HG03175 (cell line): ENCODE results near the gene ARHGAP1.
A peak's percentile ranks its signal among the peaks of the same experiment; 100 is the strongest.

Experiments used
- ATAC-seq: cut with Tn5 transposase; IDR thresholded peaks from one replicate; pipeline ENCODE4 v1.9.1; 2021; ENCODE audit warnings: mild to moderate bottlenecking, moderate library complexity; ENCODE audit not compliant: unreplicated experiment

The ARHGAP1 gene

DNA sequence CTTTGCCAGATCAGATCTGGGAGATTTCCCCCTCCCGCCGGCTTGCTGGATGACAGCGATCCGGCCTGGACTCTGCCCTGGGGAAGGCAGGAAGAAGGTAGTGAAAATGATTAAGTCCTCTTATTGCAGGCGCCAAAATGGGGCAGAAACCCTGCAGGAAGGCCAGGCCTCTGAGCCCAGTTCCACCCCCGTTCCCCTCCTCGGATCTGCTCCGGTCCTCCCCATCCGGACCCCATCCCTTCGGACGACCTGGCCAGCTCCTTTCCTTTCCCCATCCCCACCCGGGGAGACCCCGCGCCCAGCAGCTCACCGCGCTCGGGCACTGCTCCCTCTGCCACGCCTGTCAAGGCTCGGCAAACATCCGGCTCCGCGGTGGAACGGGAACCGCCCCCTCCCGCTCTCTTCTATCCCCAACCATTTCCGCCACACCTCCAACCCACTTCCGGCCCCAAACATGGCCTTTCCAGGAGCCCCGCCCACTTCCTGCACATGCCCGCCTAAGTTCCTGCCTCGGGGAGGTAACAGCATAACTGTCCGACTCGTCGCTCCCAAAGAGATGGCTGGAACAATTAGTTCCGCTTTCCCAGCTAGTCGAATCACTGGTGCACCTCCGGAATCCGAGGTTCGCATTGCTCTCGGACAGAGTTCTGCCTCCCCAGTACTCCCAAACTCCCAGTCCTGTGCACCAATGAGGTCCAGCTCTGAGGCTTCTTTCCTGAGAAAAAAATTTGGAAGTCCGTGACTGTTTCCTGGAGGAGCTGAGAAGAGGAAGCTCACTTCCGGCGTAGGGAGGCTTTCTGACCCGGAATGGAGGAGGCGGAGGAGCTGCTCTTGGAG is at the start of gene ARHGAP1, which contains the start of gene ZNF408:
TSS of gene ARHGAP1 (minus strand) at position 379 of the 837 bp plus-strand sequence. CDS start 4,512 bp downstream, outside the sequence.
TSS of gene ZNF408 (plus strand) at position 791 of the 837 bp plus-strand sequence. CDS start at position 808, 17 bp downstream.
- ATAC-seq, result peak; percentile 90

- no peak for ATAC-seq
These were observed 46.7 kb upstream of the ARHGAP1 start for GRCh38 chr11:46747150-46747549.

DNA sequence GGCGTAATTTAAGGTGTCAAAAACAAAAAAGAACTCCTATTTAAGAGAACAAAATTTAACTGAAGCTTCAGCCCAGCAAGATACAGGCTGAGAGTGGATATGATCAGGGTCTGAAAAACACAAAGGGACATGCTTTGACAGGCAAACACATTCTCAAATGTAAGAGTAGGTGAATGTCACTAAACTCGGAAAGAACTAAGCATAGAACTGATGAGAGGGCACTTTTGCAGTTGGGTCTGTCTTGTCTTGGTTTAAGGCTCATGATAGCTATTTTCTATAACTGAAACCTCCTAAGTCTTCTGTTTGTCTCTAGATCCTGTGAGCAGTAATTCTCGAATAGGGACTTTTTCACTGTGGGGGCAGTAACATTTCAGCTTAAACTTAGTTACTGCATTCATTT is 45.6 kb upstream of the ARHGAP1 start:
- no peak for ATAC-seq

DNA sequence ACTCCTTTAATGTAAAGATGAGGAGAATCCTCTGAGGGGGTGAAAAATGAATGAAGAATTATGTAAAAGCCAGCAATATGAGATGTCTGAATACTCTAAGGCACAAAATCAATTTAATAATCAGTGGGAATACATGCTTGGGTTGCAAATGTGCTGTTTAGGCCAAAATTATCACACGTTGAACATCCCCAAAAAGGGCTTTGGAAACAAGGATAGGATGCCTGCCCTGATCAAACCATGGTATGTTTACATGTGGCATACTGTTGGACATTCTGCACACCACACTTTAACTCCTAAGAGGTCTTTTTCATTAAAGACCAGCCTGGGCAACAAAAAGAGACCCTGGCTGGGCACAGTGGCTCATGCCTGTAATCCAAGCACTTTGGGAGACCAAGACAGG is 44.9 kb upstream of the ARHGAP1 start:
- no peak for ATAC-seq

GRCh38 chr11:46743693-46744339 is 43.4 kb upstream of the ARHGAP1 start:
- no peak for ATAC-seq

DNA sequence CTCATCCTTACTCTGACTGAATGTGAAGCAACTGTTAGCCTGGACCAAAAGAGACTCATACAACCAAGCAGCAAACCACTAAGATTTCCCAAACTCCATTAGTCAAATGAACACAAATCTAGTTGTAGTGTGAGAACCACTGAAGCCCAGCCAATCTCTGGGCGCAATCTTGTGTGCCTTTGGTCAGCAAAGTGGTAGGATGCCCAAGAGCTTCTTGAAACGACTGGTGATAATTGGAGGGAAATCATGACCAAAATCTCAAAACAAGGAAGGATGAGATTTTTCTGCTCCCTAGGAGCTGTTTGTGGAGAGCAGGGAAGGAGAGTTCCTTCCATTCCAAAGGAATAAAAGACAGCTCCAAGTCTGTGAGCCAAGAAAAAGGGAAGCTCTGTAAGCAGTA is 42.6 kb upstream of the ARHGAP1 start:
- ATAC-seq, result no peak

DNA sequence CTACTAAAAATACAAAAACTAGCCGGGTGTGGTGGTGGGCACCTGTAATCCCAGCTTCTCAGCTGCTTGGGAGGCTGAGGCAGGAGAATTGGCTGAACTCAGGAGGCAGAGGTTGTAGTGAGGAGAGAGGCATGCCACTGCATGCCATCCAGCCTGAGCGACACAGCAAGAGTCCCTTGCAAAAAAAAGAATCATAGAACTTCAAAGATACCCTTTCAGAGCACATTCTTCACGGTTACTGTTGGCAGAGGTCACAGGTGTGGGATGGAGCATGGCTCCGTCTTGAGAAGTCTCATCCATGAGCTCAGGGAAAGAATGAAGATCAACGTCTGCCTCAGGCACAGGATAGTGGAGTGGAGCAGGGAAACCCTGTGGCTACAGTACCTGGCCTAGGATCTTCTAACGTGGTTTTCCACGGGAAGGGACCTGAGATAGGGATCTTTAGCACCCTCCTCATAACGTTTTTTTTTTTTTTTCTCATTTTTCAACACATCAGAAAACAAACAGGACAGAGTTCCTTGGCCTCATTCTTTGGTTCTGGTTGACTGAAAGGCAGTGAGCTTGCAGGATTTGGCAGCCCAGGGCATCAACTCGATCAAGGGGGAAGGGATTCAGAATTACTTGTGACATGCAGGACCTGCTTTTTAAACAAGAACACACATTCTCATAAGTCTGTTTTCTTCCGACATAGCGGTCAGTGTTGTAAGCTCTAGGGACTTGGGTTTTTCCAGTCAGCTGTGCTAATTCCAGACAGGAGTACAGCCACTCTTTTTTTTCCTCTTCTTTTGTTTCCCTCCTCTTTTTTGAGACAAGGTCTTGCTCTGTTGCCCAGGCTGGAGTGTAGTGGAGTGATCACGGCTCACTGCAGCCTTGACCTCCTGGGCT is 41.4 kb upstream of the ARHGAP1 start:
- ATAC-seq, result no peak

- ATAC-seq, result no peak
These were observed 38.5 kb upstream of the ARHGAP1 start for GRCh38 chr11:46738887-46739286.

GRCh38 chr11:46737699-46738098 is 37.3 kb upstream of the ARHGAP1 start:
- ATAC-seq, result no peak

DNA sequence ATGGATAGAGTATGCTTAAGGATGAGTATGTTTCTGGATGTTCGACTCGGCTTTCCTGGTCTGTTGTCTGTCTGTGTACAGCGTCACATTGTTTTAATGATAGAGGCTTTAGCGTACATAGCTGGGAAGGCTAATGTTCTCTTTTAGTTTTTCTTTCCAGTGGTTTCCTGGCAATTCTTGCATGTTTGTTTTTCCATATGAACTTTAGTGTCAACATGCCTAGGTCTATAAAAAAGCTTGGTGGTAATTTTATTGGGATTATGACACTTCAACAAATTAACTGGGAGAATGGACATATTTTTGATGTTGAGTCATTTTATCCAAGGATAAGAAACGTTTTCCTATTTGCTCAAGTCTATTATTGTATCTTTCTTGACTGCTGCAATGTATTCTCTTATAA is 36.2 kb upstream of the ARHGAP1 start:
- ATAC-seq, result no peak

DNA sequence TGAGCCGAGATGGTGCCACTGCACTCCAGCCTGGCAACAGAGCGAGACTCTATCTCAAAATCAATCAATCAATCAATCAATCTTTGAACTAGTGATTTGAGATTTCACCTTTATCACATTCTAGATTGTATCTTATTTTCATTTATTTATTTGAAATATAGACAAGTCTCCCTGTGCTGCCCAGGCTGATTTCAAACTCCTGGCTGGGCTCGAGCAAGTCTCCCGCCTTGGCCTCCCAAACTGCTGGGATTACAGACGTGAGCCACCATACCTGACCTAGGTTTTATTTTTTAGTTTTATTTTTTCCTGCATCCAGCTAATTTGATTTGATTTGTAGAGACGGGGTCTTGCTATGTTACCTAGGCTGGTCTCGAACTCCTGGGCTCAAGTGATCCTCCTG is 35.7 kb upstream of the ARHGAP1 start:
- no peak for ATAC-seq

DNA sequence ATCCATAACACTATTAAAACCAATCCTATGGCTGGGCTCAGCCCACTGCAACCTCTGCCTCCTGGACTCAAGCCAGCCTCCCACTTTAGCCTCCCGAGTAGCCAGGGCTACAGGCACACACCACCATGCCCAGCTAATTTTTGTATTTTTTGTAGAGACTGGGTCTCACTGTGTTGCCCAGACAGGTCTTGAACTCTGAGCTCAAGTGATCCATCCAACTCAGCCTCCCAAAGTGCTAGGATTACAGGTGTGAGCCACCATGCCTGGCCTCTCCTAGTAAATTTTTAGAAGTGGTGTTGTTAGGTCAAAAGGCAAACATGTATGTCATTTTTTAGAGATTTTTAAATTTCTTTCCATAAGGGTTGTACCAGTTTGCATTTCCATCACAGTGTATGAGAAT is 32.8 kb upstream of the ARHGAP1 start:
- no peak for ATAC-seq

GRCh38 chr11:46731545-46731944 is 31.1 kb upstream of the ARHGAP1 start:
- ATAC-seq, result no peak

GRCh38 chr11:46729110-46730027 is 28.9 kb upstream of the ARHGAP1 start:
- no peak for ATAC-seq

GRCh38 chr11:46728659-46729040 is 28.2 kb upstream of the ARHGAP1 start:
- ATAC-seq, result no peak

- ATAC-seq, result no peak
These were observed 27.7 kb upstream of the ARHGAP1 start for GRCh38 chr11:46727952-46728658.

DNA sequence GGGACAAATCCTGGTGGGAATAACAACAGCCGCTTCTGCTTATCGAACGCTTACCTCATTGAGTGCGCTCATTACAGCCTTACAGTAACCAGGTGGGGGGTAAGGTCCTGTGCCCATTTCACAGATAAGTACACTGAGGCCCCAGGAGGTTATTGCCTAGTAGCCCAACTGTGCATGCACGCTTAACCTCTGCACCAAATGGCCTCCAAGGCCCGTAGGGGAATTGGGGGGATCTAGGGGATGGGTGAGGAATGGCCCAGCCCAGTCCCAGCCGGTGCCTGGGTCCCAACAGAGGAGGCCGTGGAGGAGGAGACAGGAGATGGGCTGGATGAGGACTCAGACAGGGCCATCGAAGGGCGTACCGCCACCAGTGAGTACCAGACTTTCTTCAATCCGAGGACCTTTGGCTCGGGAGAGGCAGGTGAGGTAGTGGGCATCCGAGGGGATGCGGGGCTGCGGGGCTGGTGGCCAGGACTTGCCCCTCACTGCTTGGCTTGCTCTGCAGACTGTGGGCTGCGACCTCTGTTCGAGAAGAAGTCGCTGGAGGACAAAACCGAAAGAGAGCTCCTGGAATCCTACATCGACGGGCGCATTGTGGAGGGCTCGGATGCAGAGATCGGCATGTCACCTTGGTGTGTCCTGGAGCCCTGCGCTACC is 25.9 kb upstream of the ARHGAP1 start:
- ATAC-seq, result no peak

DNA sequence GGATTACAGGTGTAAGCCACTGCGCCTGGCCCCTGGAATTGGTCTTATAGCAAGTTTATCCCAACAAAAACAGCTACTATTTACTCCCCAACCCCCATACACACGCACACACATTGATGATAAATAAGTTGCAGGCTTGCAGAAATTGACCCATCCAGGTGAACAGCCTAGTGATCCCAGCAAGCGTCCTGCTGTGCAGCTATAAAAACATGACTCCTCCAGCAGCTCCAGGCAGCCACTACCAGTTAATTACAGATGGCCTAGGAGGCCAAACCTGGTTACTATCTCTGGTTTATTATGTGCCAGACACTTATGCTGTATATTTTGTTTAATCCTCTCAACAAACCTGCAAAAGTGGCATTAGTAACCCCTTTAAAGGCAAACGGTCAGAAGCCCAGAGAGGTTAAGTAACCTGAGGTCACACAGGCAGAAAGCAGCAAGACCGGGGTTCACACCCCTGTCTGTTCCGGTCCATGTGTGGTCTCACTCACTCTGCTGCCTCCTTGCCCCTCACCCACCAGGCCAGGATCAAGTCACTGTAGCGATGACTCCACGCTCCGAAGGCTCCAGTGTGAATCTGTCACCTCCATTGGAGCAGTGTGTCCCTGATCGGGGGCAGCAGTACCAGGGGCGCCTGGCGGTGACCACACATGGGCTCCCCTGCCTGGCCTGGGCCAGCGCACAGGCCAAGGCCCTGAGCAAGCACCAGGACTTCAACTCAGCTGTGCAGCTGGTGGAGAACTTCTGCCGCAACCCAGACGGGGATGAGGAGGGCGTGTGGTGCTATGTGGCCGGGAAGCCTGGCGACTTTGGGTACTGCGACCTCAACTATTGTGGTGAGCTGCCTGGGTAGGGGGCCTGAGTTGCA is 25.2 kb upstream of the ARHGAP1 start:
- no peak for ATAC-seq
